NCI-H748 treated with DMSO at 0.1 percent for 48 hours (cell line): ENCODE data around the gene PHOX2A.
"Not testable (repeated sequence)": the region's sequence is repeated elsewhere in the genome, so short reads cannot be mapped to it uniquely, and the experiment has no call there.

Source experiments
- DNase-seq: peaks from one replicate; lab custom pipeline; 2025; lab: John Stamatoyannopoulos, UW

Gene PHOX2A

GRCh38 chr11:72244060-72244360, at the start of gene PHOX2A:
TSS of gene PHOX2A (minus strand) at chr11:72244176. CDS start at chr11:72244004, 172 bp downstream.
- DNase-seq, result no peak

GRCh38 chr11:72293391-72293790, 49.4 kb upstream of the PHOX2A start:
- no peak for DNase-seq

GRCh38 chr11:72292106-72292785, 48.3 kb upstream of the PHOX2A start:
- no peak for DNase-seq

- not testable (repeated sequence) for DNase-seq
Observed at GRCh38 chr11:72290741-72291140, 46.8 kb upstream of the PHOX2A start.

- no peak for DNase-seq
Observed at GRCh38 chr11:72287293-72287692, 43.3 kb upstream of the PHOX2A start.

GRCh38 chr11:72283947-72284346, 40.0 kb upstream of the PHOX2A start:
- no peak for DNase-seq

GRCh38 chr11:72280726-72281315, 36.8 kb upstream of the PHOX2A start:
- DNase-seq, result no peak

- no peak for DNase-seq
Observed at GRCh38 chr11:72280037-72280436, 36.1 kb upstream of the PHOX2A start.

GRCh38 chr11:72278905-72279304, 34.9 kb upstream of the PHOX2A start:
- no peak for DNase-seq

GRCh38 chr11:72274435-72274834, 30.5 kb upstream of the PHOX2A start:
- DNase-seq, result no peak

- DNase-seq, result no peak
Observed at GRCh38 chr11:72271980-72272379, 28.0 kb upstream of the PHOX2A start.

GRCh38 chr11:72267956-72268617, 24.1 kb upstream of the PHOX2A start:
- no peak for DNase-seq

GRCh38 chr11:72266960-72267359, 23.0 kb upstream of the PHOX2A start:
- not testable (repeated sequence) for DNase-seq

- DNase-seq, result no peak
Observed at GRCh38 chr11:72265951-72266350, 22.0 kb upstream of the PHOX2A start.

- no peak for DNase-seq
Observed at GRCh38 chr11:72263361-72263760, 19.4 kb upstream of the PHOX2A start.

- DNase-seq, result no peak
Observed at GRCh38 chr11:72260574-72260973, 16.6 kb upstream of the PHOX2A start.

GRCh38 chr11:72259490-72259889, 15.5 kb upstream of the PHOX2A start:
- no peak for DNase-seq

- DNase-seq, result no peak
Observed at GRCh38 chr11:72257570-72257969, 13.6 kb upstream of the PHOX2A start.

GRCh38 chr11:72254299-72254993, 10.5 kb upstream of the PHOX2A start:
- DNase-seq, result no peak

- no peak for DNase-seq
Observed at GRCh38 chr11:72253392-72253791, 9.4 kb upstream of the PHOX2A start.

GRCh38 chr11:72251614-72252013, 7.6 kb upstream of the PHOX2A start:
- DNase-seq, result no peak

GRCh38 chr11:72250661-72251464, 6.9 kb upstream of the PHOX2A start:
- DNase-seq, result no peak
